ENCODE results near the gene ADAMTS5. TPM values are rescaled to one million over a fixed set of nuclear protein-coding genes. Genes with fewer than 3 reads are reported as not detected.

Gene ADAMTS5
- polyA plus RNA-seq, 1 donor from 2014 or later: 1.6 TPM

- Histone ChIP-seq H3K4me3 (ENCODE audit: low read length) (no peak overlapping the region), H3F3A (ENCODE audit: insufficient read depth, low read length, poor library complexity, severe bottlenecking) (no peaks in the 10 kb centered on the region), H2AFZ (ENCODE audit: low read depth, low read length) (no peak overlapping the region), H3K79me2 (replicated peaks; ENCODE audit: insufficient read depth, low read length) (no peaks in the 10 kb centered on the region), H3K27me3 (ENCODE audit: insufficient read depth, low read depth, low read length) (no peaks in the 10 kb centered on the region), H3K9ac (ENCODE audit: low read length) (no peak overlapping the region), H3K27ac (ENCODE audit: low read length) (no peak overlapping the region), H3K9me2 (ENCODE audit: insufficient read depth, low read length) (no peaks in the 10 kb centered on the region), H3K36me3 (ENCODE audit: insufficient read depth, low read length) (no peaks in the 10 kb centered on the region), H3K4me2 (ENCODE audit: low read length) (no peak overlapping the region), H4K20me1 (ENCODE audit: insufficient read depth) (no peaks in the 10 kb centered on the region), H3K9me3 (ENCODE audit: low read length) (no peaks in the 10 kb centered on the region)
- TF ChIP-seq MXI1 (conservative IDR thresholded peaks at IDR 0.05; ENCODE audit: poor library complexity, severe bottlenecking) (no peak), TAF1 (IDR thresholded peaks at IDR 0.05; ENCODE audit: low read depth) (no peak), EP300 (conservative IDR thresholded peaks at IDR 0.05; ENCODE audit: poor library complexity, severe bottlenecking) (no peak)
These were observed 46.8 kb downstream of the ADAMTS5 start for GRCh38 chr21:26920055-26920454.

DNA sequence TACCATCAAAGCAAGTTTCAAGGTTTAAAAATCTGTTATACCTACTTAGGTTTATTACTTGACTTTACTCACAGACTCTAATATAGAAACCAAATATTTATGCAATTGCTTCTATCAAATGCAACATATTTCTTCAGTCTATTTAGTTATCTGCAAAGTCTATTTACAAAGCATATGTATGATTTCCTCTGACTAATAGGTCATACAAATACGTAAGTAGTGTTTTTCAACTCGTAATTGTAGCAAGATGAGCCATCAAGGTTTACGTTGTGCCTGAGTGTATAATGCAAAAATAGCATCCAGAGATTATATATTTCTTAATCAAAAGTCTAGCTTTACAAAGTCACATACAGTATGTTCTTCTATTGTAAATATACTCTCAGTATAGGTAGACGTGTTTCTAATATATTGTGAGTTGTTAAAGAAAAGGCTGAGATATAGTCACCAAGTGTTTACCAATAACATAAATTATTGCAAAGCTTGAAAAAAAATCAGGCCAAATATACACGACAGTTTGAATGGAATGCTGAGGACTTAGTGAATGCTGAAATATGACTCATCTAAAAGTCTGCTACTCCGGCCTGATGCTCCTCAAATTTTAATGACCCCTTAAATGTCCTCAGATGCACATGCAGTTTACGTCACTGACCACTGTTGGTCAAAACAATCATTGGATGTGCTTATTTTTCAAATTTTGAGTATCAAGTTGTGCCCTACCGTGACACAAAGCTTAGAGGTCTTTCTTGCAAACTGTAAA lies 48.4 kb downstream of the ADAMTS5 start:
- H3K36me3 ChIP-seq (ENCODE audit: insufficient read depth, low read length): no peaks in the 10 kb centered on the region
- no peaks in the 10 kb centered on the region for H3F3A ChIP-seq (ENCODE audit: insufficient read depth, low read length, poor library complexity, severe bottlenecking)
- no peaks in the 10 kb centered on the region for H3K27me3 ChIP-seq (ENCODE audit: insufficient read depth, low read depth, low read length)
- no peaks in the 10 kb centered on the region for H3K79me2 ChIP-seq (replicated peaks; ENCODE audit: insufficient read depth, low read length)
- TF ChIP-seq SMC3 (conservative IDR thresholded peaks at IDR 0.05; ENCODE audit: poor library complexity) (no peak), TAF1 (IDR thresholded peaks at IDR 0.05; ENCODE audit: low read depth) (no peak), EZH2 (IDR thresholded peaks at IDR 0.05; ENCODE audit: borderline replicate concordance, insufficient read depth, low read length, poor library complexity, severe bottlenecking) (no peak), EP300 (conservative IDR thresholded peaks at IDR 0.05; ENCODE audit: poor library complexity, severe bottlenecking) (no peak), RAD21 (conservative IDR thresholded peaks at IDR 0.05) (no peak), MXI1 (conservative IDR thresholded peaks at IDR 0.05; ENCODE audit: poor library complexity, severe bottlenecking) (no peak)
- TF ChIP-seq, protein P1, sequence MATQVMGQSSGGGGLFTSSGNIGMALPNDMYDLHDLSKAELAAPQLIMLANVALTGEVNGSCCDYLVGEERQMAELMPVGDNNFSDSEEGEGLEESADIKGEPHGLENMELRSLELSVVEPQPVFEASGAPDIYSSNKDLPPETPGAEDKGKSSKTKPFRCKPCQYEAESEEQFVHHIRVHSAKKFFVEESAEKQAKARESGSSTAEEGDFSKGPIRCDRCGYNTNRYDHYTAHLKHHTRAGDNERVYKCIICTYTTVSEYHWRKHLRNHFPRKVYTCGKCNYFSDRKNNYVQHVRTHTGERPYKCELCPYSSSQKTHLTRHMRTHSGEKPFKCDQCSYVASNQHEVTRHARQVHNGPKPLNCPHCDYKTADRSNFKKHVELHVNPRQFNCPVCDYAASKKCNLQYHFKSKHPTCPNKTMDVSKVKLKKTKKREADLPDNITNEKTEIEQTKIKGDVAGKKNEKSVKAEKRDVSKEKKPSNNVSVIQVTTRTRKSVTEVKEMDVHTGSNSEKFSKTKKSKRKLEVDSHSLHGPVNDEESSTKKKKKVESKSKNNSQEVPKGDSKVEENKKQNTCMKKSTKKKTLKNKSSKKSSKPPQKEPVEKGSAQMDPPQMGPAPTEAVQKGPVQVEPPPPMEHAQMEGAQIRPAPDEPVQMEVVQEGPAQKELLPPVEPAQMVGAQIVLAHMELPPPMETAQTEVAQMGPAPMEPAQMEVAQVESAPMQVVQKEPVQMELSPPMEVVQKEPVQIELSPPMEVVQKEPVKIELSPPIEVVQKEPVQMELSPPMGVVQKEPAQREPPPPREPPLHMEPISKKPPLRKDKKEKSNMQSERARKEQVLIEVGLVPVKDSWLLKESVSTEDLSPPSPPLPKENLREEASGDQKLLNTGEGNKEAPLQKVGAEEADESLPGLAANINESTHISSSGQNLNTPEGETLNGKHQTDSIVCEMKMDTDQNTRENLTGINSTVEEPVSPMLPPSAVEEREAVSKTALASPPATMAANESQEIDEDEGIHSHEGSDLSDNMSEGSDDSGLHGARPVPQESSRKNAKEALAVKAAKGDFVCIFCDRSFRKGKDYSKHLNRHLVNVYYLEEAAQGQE (IDR thresholded peaks at IDR 0.05; ENCODE audit: borderline replicate concordance): no peak
- H3K27ac ChIP-seq (ENCODE audit: low read length): no peak overlapping the region
- no peaks in the 10 kb centered on the region for H3K9me3 ChIP-seq (ENCODE audit: low read length)
- H4K20me1 ChIP-seq (ENCODE audit: insufficient read depth): no peaks in the 10 kb centered on the region
- no peak overlapping the region for H3K4me3 ChIP-seq (ENCODE audit: low read length)
- H2AFZ ChIP-seq (ENCODE audit: low read depth, low read length): no peak overlapping the region
- H3K9me2 ChIP-seq (ENCODE audit: insufficient read depth, low read length): no peaks in the 10 kb centered on the region
- no peak overlapping the region for H3K9ac ChIP-seq (ENCODE audit: low read length)
- no peak overlapping the region for H3K4me2 ChIP-seq (ENCODE audit: low read length)

- no peaks in the 10 kb centered on the region for H3K9me2 ChIP-seq (ENCODE audit: insufficient read depth, low read length)
- no peaks in the 10 kb centered on the region for H4K20me1 ChIP-seq (ENCODE audit: insufficient read depth)
- no peaks in the 10 kb centered on the region for H3K27me3 ChIP-seq (ENCODE audit: insufficient read depth, low read depth, low read length)
- no peaks in the 10 kb centered on the region for H3K9me3 ChIP-seq (ENCODE audit: low read length)
- no peak overlapping the region for H3K4me3 ChIP-seq (ENCODE audit: low read length)
- no peak overlapping the region for H3K27ac ChIP-seq (ENCODE audit: low read length)
- TF ChIP-seq CTCF (IDR thresholded peaks at IDR 0.05; ENCODE audit: poor library complexity, severe bottlenecking) (no peak), MXI1 (conservative IDR thresholded peaks at IDR 0.05; ENCODE audit: poor library complexity, severe bottlenecking) (no peak), SMC3 (conservative IDR thresholded peaks at IDR 0.05; ENCODE audit: poor library complexity) (no peak), RAD21 (conservative IDR thresholded peaks at IDR 0.05) (no peak), EZH2 (IDR thresholded peaks at IDR 0.05; ENCODE audit: borderline replicate concordance, insufficient read depth, low read length, poor library complexity, severe bottlenecking) (no peak)
- TF ChIP-seq, protein P1 (IDR thresholded peaks at IDR 0.05; ENCODE audit: borderline replicate concordance): no peak
- H3K79me2 ChIP-seq (replicated peaks; ENCODE audit: insufficient read depth, low read length): no peaks in the 10 kb centered on the region
- H3F3A ChIP-seq (ENCODE audit: insufficient read depth, low read length, poor library complexity, severe bottlenecking): no peaks in the 10 kb centered on the region
- no peak overlapping the region for H3K4me2 ChIP-seq (ENCODE audit: low read length)
- H2AFZ ChIP-seq (ENCODE audit: low read depth, low read length): no peak overlapping the region
- H3K9ac ChIP-seq (ENCODE audit: low read length): no peak overlapping the region
- no peaks in the 10 kb centered on the region for H3K36me3 ChIP-seq (ENCODE audit: insufficient read depth, low read length)
These were observed 50.1 kb downstream of the ADAMTS5 start for GRCh38 chr21:26916799-26917198.

Data from neural cell (in vitro differentiated cells).